ENCODE results near the gene SH2D6. TPM values are rescaled to one million over a fixed set of nuclear protein-coding genes. Genes with fewer than 3 reads are reported as not detected.

Gene SH2D6
- total RNA-seq, 2 experiments from 2014 or later = 0.43 to 1.5 TPM

GRCh38 chr2:85429924-85430289 is 11.4 kb downstream of the SH2D6 start:
- DNase-seq = no peak
- CTCF ChIA-PET = interaction anchor here (0.8 to 3.4 kb wide), 3 partner anchors 11 to 127 kb away, joined by 3 to 17 read pairs (median 8); partner anchors contain the start of gene SH2D6
- Mint-ChIP-seq H3K27me3 (no peaks in the 10 kb centered on the region), H3K36me3 (ENCODE audit: low read depth) (no peaks in the 10 kb centered on the region), H3K27ac (no peak overlapping the region), H3K4me1 (no peaks in the 10 kb centered on the region), H3K9me3 (no peaks in the 10 kb centered on the region), H3K4me3 (no peak overlapping the region)
- POLR2A ChIA-PET = interaction anchor here (1.1 to 4.8 kb wide), 5 partner anchors 8 to 166 kb away, joined by 3 to 44 read pairs (median 18); partner anchors contain the start of genes MAT2A, RNF181 and SH2D6

DNA sequence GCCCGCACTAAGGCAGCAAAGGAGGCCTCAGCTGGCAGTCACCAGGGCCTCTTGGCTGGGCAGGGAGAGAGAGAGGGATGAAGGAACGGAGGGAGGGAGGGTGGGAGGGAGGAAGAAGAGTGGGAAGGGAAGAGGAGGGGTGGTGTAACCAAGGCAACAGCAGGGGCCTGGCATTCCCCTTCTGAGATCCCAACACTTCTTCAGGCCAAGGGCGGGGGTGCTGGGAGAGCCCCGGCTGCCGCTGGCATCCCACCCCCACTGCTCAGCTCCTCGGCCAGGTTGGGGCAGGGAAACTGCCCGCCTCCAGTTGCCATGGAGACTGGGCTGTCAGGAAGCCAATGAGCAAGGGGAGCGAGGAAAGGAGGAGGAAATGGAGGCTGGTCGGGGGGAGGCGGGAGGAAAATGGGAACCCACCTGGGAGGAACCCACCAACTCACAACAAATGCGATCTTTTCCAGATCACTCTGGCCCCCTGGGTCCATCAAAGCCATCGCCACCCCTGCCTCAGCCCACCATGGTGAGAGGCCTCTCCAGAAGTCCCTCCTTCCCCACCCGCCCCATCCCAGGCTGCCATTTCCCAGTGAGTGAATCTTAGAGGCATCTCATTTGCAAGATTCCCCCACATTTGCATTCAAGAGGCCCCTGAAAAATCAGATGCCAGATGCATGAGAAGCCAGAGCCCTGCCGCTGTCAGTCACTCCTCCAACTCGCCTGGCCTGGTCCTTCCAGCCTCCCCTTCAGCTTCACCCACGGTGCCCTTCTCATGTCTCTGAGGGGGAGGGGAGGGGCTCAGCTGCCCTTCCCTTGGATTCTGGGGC is 12.4 kb downstream of the SH2D6 start:
- Mint-ChIP-seq H3K4me3 (no peak overlapping the region), H3K27ac (no peak overlapping the region), H3K36me3 (ENCODE audit: low read depth) (no peaks in the 10 kb centered on the region), H3K4me1 (no peaks in the 10 kb centered on the region), H3K9me3 (no peaks in the 10 kb centered on the region), H3K27me3 (no peaks in the 10 kb centered on the region)
- CTCF ChIA-PET = interaction anchor here (0.9 to 3.4 kb wide), 2 partner anchors 12 to 121 kb away, joined by 3 to 17 read pairs; partner anchors contain the start of gene SH2D6
- POLR2A ChIA-PET = interaction anchor here (1.0 to 4.8 kb wide), 3 partner anchors 12 to 115 kb away, joined by 4 to 44 read pairs (median 4); partner anchors contain the start of genes MAT2A and SH2D6
- DNase-seq = no peak

GRCh38 chr2:85431570-85432205 is 13.2 kb downstream of the SH2D6 start:
- POLR2A ChIA-PET = interaction anchor here (1.0 to 4.8 kb wide), 2 partner anchors 12 to 108 kb away, joined by 4 to 44 read pairs; partner anchors contain the start of genes MAT2A and SH2D6
- no peak overlapping the region for H3K4me3 Mint-ChIP-seq
- H3K36me3 Mint-ChIP-seq (ENCODE audit: low read depth) = no peaks in the 10 kb centered on the region
- DNase-seq = no peak
- peaks cover 2% of the 10 kb centered on the region for H3K4me1 Mint-ChIP-seq
- H3K9me3 Mint-ChIP-seq = no peaks in the 10 kb centered on the region
- no peak overlapping the region for H3K27ac Mint-ChIP-seq
- CTCF ChIA-PET = interaction anchor here (0.9 kb wide), 1 partner anchor 120 kb away, joined by 3 read pairs; no protein-coding TSS in a partner anchor
- no peaks in the 10 kb centered on the region for H3K27me3 Mint-ChIP-seq

DNA sequence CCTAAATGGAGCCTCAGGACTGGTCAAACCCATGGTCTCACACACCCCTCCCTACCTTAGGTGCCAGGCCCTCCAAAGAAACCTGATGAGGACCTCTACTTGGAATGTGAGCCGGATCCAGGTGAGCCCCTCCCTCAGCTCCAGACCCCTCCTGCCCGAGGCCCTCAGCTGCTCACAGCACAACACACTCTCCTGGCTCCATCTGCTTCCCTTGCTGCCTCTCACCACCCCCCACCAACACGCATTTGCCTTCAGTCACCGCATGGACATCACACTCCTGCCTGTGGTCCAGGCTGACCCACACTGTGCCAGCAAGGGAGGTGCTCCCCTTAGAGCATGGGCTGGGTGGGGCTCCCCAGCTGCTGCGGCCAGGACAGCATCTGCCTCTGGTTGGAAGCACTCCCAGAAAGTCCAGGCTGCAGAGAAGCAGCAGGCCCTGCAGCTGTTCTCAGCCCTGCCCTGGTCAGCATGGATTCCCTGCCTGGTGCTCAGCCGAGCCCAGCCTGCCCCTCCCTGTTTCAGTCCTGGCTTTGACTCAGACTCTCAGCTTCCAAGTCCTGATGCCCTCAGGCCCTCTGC is 15.1 kb downstream of the SH2D6 start:
- Mint-ChIP-seq H3K4me1 (peaks cover 17% of the 10 kb centered on the region), H3K36me3 (ENCODE audit: low read depth) (no peaks in the 10 kb centered on the region), H3K9me3 (no peaks in the 10 kb centered on the region), H3K27me3 (no peaks in the 10 kb centered on the region), H3K27ac (no peak overlapping the region), H3K4me3 (no peak overlapping the region)
- ChIA-PET POLR2A (interaction anchor here (2.1 kb wide), 1 partner anchor 105 kb away, joined by 6 read pairs; the partner anchor contains the start of gene MAT2A), CTCF (interaction anchor here (0.6 to 1.1 kb wide), 2 partner anchors 105 to 144 kb away, joined by 3 read pairs; partner anchors contain the start of gene MAT2A)
- DNase-seq = no peak

DNA sequence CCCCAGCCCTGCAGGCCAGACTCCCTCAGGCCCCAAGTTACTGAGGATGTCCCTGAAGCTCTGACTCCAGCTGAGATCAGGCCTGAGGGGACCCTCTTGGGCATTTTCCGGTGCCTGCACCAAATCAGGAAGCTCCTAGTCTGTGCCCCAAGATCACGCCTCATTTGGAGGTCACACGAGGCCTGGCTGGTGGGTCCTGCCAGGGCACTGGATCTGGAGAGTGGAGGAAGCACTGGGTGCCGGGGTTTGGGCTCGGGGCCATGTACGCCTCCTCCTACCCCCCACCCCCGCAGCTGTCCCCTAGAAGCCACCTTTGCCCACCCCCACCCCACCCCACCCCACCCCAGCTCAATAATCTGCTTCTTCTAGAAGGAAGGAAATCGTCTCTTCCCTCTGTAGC is 16.2 kb downstream of the SH2D6 start:
- no peaks in the 10 kb centered on the region for H3K27me3 Mint-ChIP-seq
- no peaks in the 10 kb centered on the region for H3K9me3 Mint-ChIP-seq
- H3K27ac Mint-ChIP-seq = no peak overlapping the region
- CTCF ChIA-PET = no interaction called here
- no peaks in the 10 kb centered on the region for H3K36me3 Mint-ChIP-seq (ENCODE audit: low read depth)
- POLR2A ChIA-PET = interaction anchor here (1.0 to 2.1 kb wide), 2 partner anchors 15 to 104 kb away, joined by 3 to 6 read pairs; partner anchors contain the start of gene MAT2A
- H3K4me1 Mint-ChIP-seq = peaks cover 28% of the 10 kb centered on the region
- DNase-seq = no peak
- no peak overlapping the region for H3K4me3 Mint-ChIP-seq

DNA sequence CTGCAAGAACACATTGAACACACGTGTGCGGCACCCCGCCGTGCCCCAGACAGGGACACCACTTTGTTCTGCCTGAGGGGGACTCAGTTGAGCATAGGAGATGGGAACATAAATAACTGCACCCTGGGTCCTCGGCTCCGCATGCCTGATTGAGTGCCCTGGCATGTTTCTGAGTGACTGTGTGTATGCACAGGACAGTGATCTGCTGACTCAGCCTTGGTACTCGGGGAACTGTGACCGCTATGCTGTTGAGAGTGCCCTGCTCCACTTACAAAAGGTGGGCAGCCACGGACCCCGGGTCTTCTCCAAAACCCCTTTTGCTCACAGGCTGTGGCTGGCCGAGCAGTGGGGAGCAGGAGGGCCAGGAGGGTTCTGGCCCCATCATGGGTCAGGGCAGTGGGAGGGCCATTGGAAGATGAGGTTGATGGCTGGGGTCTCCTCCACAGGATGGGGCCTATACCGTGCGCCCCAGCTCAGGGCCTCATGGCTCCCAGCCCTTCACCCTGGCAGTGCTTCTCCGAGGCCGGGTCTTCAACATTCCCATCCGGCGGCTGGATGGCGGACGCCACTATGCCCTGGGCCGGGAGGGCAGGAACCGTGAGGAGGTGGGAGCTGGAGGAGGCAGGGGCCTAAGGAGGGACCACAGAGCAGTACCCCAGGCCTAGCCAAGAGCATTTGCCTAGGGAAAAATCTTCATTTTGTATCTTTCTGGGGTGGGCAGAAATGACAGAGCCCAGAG is 16.9 kb downstream of the SH2D6 start:
- DNase-seq = no peak
- H3K36me3 Mint-ChIP-seq (ENCODE audit: low read depth) = no peaks in the 10 kb centered on the region
- no peaks in the 10 kb centered on the region for H3K9me3 Mint-ChIP-seq
- POLR2A ChIA-PET = interaction anchor here (2.1 kb wide), 1 partner anchor 103 kb away, joined by 6 read pairs; the partner anchor contains the start of gene MAT2A
- CTCF ChIA-PET = no interaction called here
- no peak overlapping the region for H3K27ac Mint-ChIP-seq
- peaks cover 34% of the 10 kb centered on the region for H3K4me1 Mint-ChIP-seq
- H3K4me3 Mint-ChIP-seq = no peak overlapping the region
- H3K27me3 Mint-ChIP-seq = no peaks in the 10 kb centered on the region

DNA sequence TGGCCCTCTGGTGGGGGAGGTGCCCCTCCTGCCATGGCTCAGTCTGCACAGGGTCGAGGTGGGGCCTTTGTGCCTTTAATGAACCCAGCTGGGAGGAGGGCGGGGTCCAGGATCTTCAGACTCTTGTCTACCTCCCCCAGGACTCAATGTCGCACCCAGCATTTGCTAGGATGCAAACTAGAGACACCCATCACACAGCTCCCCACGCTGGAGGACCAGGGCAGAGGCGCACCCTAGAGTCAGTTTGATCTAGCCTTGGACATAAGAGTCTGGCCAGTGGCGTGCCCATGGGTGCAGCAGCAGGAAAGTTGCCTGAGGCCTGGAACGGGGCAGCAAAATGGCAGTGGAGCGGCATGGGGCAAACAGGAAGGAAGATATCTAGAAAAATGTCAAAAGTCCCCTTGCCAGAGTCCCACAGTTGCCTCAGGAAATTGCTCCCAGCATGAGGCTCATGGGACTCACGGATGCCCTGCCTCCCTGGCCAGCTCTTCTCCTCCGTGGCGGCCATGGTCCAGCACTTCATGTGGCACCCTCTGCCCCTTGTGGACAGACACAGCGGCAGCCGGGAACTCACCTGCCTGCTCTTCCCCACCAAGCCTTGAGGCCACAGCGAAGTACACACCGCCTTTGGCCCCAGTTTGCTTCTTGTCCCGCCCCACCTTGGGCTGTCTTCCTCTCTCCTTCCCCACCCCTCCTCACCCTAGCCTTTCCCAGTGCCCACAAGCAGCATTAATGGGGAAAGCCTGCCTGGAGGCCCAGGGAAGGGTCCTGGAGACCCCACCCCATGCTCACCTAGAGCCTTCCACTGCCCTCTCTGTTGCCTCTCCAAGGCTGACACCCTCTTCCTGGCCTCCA is 17.7 kb downstream of the SH2D6 start:
- H3K4me1 Mint-ChIP-seq = peaks cover 40% of the 10 kb centered on the region
- H3K27ac Mint-ChIP-seq = peak overlapping the region; percentile 47
- H3K36me3 Mint-ChIP-seq (ENCODE audit: low read depth) = no peaks in the 10 kb centered on the region
- no peak for DNase-seq
- ChIA-PET CTCF (interaction anchor here (2.6 kb wide), 1 partner anchor 116 kb away, joined by 7 read pairs; no protein-coding TSS in a partner anchor), POLR2A (interaction anchor here (0.5 to 7.4 kb wide), 4 partner anchors 10 to 109 kb away, joined by 3 to 143 read pairs (median 12); partner anchors contain the start of genes MAT2A and TGOLN2)
- no peaks in the 10 kb centered on the region for H3K27me3 Mint-ChIP-seq
- H3K4me3 Mint-ChIP-seq = no peak overlapping the region
- H3K9me3 Mint-ChIP-seq = no peaks in the 10 kb centered on the region

GRCh38 chr2:85436836-85437487 is 18.4 kb downstream of the SH2D6 start:
- Mint-ChIP-seq H3K4me1 (peaks cover 40% of the 10 kb centered on the region), H3K9me3 (no peaks in the 10 kb centered on the region), H3K36me3 (ENCODE audit: low read depth) (no peaks in the 10 kb centered on the region), H3K27me3 (no peaks in the 10 kb centered on the region), H3K4me3 (peak overlapping the region; percentile 77), H3K27ac (peak overlapping the region; percentile 78)
- CTCF ChIA-PET = interaction anchor here (0.7 to 2.7 kb wide), 6 partner anchors 9 to 137 kb away, joined by 3 to 18 read pairs (median 6); partner anchors contain the start of gene MAT2A
- no peak for DNase-seq
- POLR2A ChIA-PET = interaction anchor here (0.7 to 7.4 kb wide), 14 partner anchors 8 to 159 kb away, joined by 3 to 143 read pairs (median 9); partner anchors contain the start of genes ELMOD3, MAT2A, RETSAT and RNF181

- no peaks in the 10 kb centered on the region for H3K36me3 Mint-ChIP-seq (ENCODE audit: low read depth)
- H3K27ac Mint-ChIP-seq = peak overlapping the region; percentile 89
- ChIA-PET POLR2A (interaction anchor here (0.6 to 7.4 kb wide), 19 partner anchors 9 to 897 kb away, joined by 3 to 143 read pairs (median 6); partner anchors contain the start of genes C2orf68, ELMOD3, MAT2A and RETSAT), CTCF (interaction anchor here (0.7 to 2.7 kb wide), 6 partner anchors 10 to 137 kb away, joined by 3 to 18 read pairs (median 6); partner anchors contain the start of gene MAT2A)
- peak overlapping the region; percentile 77 for H3K4me3 Mint-ChIP-seq
- DNase-seq = peak; percentile 81
- peaks cover 40% of the 10 kb centered on the region for H3K4me1 Mint-ChIP-seq
- no peaks in the 10 kb centered on the region for H3K27me3 Mint-ChIP-seq
- no peaks in the 10 kb centered on the region for H3K9me3 Mint-ChIP-seq
These were observed 19.1 kb downstream of the SH2D6 start for GRCh38 chr2:85437488-85438200.

GRCh38 chr2:85438201-85439024 is 19.9 kb downstream of the SH2D6 start:
- peak overlapping the region; percentile 77 for H3K4me3 Mint-ChIP-seq
- no peaks in the 10 kb centered on the region for H3K9me3 Mint-ChIP-seq
- no peak for DNase-seq
- ChIA-PET CTCF (interaction anchor here (0.9 to 2.7 kb wide), 5 partner anchors 10 to 138 kb away, joined by 3 to 18 read pairs (median 7); partner anchors contain the start of gene MAT2A), POLR2A (interaction anchor here (0.6 to 7.4 kb wide), 18 partner anchors 8 to 896 kb away, joined by 3 to 143 read pairs (median 6); partner anchors contain the start of genes C2orf68, ELMOD3, GGCX and MAT2A)
- peaks cover 40% of the 10 kb centered on the region for H3K4me1 Mint-ChIP-seq
- H3K36me3 Mint-ChIP-seq (ENCODE audit: low read depth) = no peaks in the 10 kb centered on the region
- H3K27me3 Mint-ChIP-seq = no peaks in the 10 kb centered on the region
- H3K27ac Mint-ChIP-seq = peak overlapping the region; percentile 89

Measured in activated CD4-positive, alpha-beta memory T cell treated with anti-CD3 and anti-CD28 coated beads, Interleukin-2, amount 10 ng/mL, durations not matched to agents 7 days and 5 days (primary cell).